22Rv1 (cell line): ENCODE measurements around the gene PKNOX2.

Source experiments
- ZFX ChIP-seq: fragments of 450-650 bp; IDR thresholded peaks from 2 replicates; pipeline ENCODE4 v1.6.1; 2017; ENCODE audit warnings: antibody characterized with exemption, borderline replicate concordance
- TF ChIP-seq, protein P1 (sequence below): fragments of 450-650 bp; IDR thresholded peaks from 2 replicates; pipeline ENCODE4 v1.5.1; 2017; ENCODE audit warnings: mild to moderate bottlenecking

GRCh38 chr11:125373426-125374391 lies 209.2 kb downstream of the PKNOX2 start:
- TF ChIP-seq, protein P1, sequence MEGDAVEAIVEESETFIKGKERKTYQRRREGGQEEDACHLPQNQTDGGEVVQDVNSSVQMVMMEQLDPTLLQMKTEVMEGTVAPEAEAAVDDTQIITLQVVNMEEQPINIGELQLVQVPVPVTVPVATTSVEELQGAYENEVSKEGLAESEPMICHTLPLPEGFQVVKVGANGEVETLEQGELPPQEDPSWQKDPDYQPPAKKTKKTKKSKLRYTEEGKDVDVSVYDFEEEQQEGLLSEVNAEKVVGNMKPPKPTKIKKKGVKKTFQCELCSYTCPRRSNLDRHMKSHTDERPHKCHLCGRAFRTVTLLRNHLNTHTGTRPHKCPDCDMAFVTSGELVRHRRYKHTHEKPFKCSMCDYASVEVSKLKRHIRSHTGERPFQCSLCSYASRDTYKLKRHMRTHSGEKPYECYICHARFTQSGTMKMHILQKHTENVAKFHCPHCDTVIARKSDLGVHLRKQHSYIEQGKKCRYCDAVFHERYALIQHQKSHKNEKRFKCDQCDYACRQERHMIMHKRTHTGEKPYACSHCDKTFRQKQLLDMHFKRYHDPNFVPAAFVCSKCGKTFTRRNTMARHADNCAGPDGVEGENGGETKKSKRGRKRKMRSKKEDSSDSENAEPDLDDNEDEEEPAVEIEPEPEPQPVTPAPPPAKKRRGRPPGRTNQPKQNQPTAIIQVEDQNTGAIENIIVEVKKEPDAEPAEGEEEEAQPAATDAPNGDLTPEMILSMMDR = no peak
- TF ChIP-seq ZFX = no peak
